Measurements from ENCODE around the gene DAAM1. TPM values are rescaled to one million over a fixed set of nuclear protein-coding genes. Genes with fewer than 3 reads are reported as not detected.

The DAAM1 gene
- polyA plus RNA-seq, 1 donor from 2014 or later, result 161 TPM

GRCh38 chr14:59370158-59370742 lies 181.8 kb downstream of the DAAM1 start:
- no peak overlapping the region for H3K27ac ChIP-seq (ENCODE audit: low read length)
- no peak overlapping the region for H3K4me2 ChIP-seq (ENCODE audit: low read length)
- H3K9me2 ChIP-seq (ENCODE audit: insufficient read depth, low read length), result no peaks in the 10 kb centered on the region
- peaks cover 6% of the 10 kb centered on the region for H3F3A ChIP-seq (ENCODE audit: insufficient read depth, low read length, poor library complexity, severe bottlenecking)
- H3K27me3 ChIP-seq (ENCODE audit: insufficient read depth, low read depth, low read length), result no peaks in the 10 kb centered on the region
- H3K4me3 ChIP-seq (ENCODE audit: low read length), result no peak overlapping the region
- no peaks in the 10 kb centered on the region for H3K79me2 ChIP-seq (replicated peaks; ENCODE audit: insufficient read depth, low read length)
- no peaks in the 10 kb centered on the region for H3K9me3 ChIP-seq (ENCODE audit: low read length)
- peaks cover 9% of the 10 kb centered on the region for H3K36me3 ChIP-seq (ENCODE audit: insufficient read depth, low read length)
- no peak overlapping the region for H3K9ac ChIP-seq (ENCODE audit: low read length)
- H4K20me1 ChIP-seq (ENCODE audit: insufficient read depth), result no peaks in the 10 kb centered on the region
- TF ChIP-seq TAF1 (IDR thresholded peaks at IDR 0.05; ENCODE audit: low read depth), result no peak
- no peak for TF ChIP-seq EP300 (conservative IDR thresholded peaks at IDR 0.05; ENCODE audit: poor library complexity, severe bottlenecking)
- no peak for TF ChIP-seq CTCF (IDR thresholded peaks at IDR 0.05; ENCODE audit: poor library complexity, severe bottlenecking)
- TF ChIP-seq MXI1 (conservative IDR thresholded peaks at IDR 0.05; ENCODE audit: poor library complexity, severe bottlenecking), result no peak
- no peak for TF ChIP-seq EZH2 (IDR thresholded peaks at IDR 0.05; ENCODE audit: borderline replicate concordance, insufficient read depth, low read length, poor library complexity, severe bottlenecking)
- TF ChIP-seq POLR2AphosphoS5 (IDR thresholded peaks at IDR 0.05), result no peak
- no peak for TF ChIP-seq RAD21 (conservative IDR thresholded peaks at IDR 0.05)
- TF ChIP-seq SMC3 (conservative IDR thresholded peaks at IDR 0.05; ENCODE audit: poor library complexity), result no peak
- TF ChIP-seq, protein P1, sequence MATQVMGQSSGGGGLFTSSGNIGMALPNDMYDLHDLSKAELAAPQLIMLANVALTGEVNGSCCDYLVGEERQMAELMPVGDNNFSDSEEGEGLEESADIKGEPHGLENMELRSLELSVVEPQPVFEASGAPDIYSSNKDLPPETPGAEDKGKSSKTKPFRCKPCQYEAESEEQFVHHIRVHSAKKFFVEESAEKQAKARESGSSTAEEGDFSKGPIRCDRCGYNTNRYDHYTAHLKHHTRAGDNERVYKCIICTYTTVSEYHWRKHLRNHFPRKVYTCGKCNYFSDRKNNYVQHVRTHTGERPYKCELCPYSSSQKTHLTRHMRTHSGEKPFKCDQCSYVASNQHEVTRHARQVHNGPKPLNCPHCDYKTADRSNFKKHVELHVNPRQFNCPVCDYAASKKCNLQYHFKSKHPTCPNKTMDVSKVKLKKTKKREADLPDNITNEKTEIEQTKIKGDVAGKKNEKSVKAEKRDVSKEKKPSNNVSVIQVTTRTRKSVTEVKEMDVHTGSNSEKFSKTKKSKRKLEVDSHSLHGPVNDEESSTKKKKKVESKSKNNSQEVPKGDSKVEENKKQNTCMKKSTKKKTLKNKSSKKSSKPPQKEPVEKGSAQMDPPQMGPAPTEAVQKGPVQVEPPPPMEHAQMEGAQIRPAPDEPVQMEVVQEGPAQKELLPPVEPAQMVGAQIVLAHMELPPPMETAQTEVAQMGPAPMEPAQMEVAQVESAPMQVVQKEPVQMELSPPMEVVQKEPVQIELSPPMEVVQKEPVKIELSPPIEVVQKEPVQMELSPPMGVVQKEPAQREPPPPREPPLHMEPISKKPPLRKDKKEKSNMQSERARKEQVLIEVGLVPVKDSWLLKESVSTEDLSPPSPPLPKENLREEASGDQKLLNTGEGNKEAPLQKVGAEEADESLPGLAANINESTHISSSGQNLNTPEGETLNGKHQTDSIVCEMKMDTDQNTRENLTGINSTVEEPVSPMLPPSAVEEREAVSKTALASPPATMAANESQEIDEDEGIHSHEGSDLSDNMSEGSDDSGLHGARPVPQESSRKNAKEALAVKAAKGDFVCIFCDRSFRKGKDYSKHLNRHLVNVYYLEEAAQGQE (IDR thresholded peaks at IDR 0.05; ENCODE audit: borderline replicate concordance), result no peak
- no peak overlapping the region for H2AFZ ChIP-seq (ENCODE audit: low read depth, low read length)

DNA sequence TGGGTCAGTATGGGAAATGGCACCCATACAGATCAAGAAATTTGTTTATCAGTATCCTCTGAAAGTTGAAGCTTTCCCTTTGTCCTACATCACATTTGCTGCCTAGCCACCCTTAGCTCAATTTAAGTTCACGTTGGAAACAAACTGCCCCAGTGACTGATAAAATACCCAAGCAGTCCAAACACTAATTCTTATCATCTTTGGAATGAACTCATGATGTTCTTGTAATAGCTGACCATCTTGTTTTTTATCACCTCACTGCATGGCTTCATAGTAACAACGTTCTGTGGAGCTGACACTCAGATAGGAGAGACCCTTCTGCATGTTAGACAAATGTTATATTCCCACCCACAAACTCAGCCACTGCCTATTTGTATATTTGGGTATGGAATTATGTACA lies 183.3 kb downstream of the DAAM1 start:
- Histone ChIP-seq H2AFZ (ENCODE audit: low read depth, low read length) (no peak overlapping the region), H3K4me3 (ENCODE audit: low read length) (no peak overlapping the region), H3K36me3 (ENCODE audit: insufficient read depth, low read length) (peaks cover 9% of the 10 kb centered on the region), H3K4me2 (ENCODE audit: low read length) (no peak overlapping the region), H3F3A (ENCODE audit: insufficient read depth, low read length, poor library complexity, severe bottlenecking) (peaks cover 6% of the 10 kb centered on the region), H3K9ac (ENCODE audit: low read length) (no peak overlapping the region), H3K27me3 (ENCODE audit: insufficient read depth, low read depth, low read length) (no peaks in the 10 kb centered on the region), H3K9me3 (ENCODE audit: low read length) (no peaks in the 10 kb centered on the region), H4K20me1 (ENCODE audit: insufficient read depth) (no peaks in the 10 kb centered on the region), H3K79me2 (replicated peaks; ENCODE audit: insufficient read depth, low read length) (no peaks in the 10 kb centered on the region), H3K27ac (ENCODE audit: low read length) (no peak overlapping the region), H3K9me2 (ENCODE audit: insufficient read depth, low read length) (no peaks in the 10 kb centered on the region)
- TF ChIP-seq RAD21 (conservative IDR thresholded peaks at IDR 0.05), result no peak
- no peak for TF ChIP-seq SMC3 (conservative IDR thresholded peaks at IDR 0.05; ENCODE audit: poor library complexity)
- no peak for TF ChIP-seq CTCF (IDR thresholded peaks at IDR 0.05; ENCODE audit: poor library complexity, severe bottlenecking)
- no peak for TF ChIP-seq TAF1 (IDR thresholded peaks at IDR 0.05; ENCODE audit: low read depth)

Measured in neural cell (in vitro differentiated cells).